HT1080 (cell line): ENCODE measurements around the gene TMEM127. TPM values are rescaled to one million over a fixed set of nuclear protein-coding genes. Genes with fewer than 3 reads are reported as not detected.
A peak's percentile ranks its signal among the peaks of the same experiment; 100 is the strongest.
"Not testable (repeated sequence)": the region's sequence is repeated elsewhere in the genome, so short reads cannot be mapped to it uniquely, and the experiment has no call there.

Experiments used
- DNase-seq: peaks from one replicate; pipeline ENCODE4 v3.0.0-alpha.2; 2015; ENCODE audit warnings: low read depth
- polyA plus RNA-seq, 2 experiments: library from polyadenylated mRNA; depleted of rRNA; stranded (reverse); fragments of >200 nt; gene quantifications; 2 replicates each; pipeline ENCODE4 v1.2.3, GENCODE V29; 2015
- total RNA-seq: library from RNA; depleted of rRNA; stranded (reverse); fragments of >200 nt; shearing (Covaris generic); gene quantifications from 2 replicates; pipeline ENCODE4 v1.2.3, GENCODE V29; 2014; rRNA removed

TMEM127 gene, protein sequence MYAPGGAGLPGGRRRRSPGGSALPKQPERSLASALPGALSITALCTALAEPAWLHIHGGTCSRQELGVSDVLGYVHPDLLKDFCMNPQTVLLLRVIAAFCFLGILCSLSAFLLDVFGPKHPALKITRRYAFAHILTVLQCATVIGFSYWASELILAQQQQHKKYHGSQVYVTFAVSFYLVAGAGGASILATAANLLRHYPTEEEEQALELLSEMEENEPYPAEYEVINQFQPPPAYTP
- total RNA-seq, result 15.7 and 24.2 TPM in 2 replicates
- polyA plus RNA-seq (2015; cell fraction: cytosol; rRNA removed), result 18.6 and 20.4 TPM in 2 replicates
- 16.6 and 21.5 TPM in 2 replicates for polyA plus RNA-seq (2015; cell fraction: nucleus; rRNA removed)

DNA sequence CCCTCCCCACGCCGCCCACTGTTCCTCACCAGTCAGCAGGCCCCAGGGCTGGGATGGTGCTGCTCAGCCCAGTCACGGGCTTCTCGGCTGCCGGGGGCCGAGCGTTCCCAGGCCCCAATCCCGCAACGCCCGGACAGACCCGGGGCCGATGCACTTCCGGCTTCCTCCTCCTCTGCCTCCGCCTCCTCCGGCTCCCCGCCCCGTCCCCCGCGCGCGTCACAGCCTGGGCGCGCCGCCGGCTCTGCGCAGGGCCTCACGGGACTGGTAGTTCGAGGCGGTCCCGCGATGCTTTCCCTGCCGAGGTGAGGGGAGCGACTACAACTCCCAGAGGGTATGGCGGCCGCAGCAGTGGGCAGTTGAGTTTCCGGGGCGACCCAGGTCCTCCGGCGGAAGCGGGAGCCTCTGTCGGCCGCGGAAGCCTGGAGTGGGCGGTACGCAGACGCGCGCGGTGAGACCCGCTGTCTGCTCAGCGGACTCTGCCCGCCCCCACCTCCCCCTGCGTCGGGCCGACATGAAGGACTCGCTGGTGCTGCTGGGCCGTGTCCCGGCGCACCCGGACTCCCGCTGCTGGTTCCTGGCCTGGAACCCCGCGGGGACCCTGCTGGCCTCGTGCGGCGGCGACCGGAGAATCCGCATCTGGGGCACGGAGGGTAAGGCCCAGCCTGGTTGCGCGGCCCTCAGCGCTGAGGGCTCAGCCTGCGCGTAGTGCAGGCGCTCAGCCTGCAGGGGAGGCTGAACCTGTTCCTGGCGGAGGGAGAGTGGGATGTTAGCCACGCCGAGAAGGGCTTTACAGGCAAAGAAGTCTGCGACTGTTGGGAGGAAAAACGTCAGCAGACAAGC, at the start of gene TMEM127, which contains the start of gene CIAO1:
TSS of gene TMEM127 (minus strand) at position 158 of the 840 bp plus-strand sequence. CDS start 616 bp downstream, outside the sequence.
TSS of gene CIAO1 (plus strand) at position 386 of the 840 bp plus-strand sequence. CDS start at position 512, 126 bp downstream.
- DNase-seq, result peak; percentile 95

DNA sequence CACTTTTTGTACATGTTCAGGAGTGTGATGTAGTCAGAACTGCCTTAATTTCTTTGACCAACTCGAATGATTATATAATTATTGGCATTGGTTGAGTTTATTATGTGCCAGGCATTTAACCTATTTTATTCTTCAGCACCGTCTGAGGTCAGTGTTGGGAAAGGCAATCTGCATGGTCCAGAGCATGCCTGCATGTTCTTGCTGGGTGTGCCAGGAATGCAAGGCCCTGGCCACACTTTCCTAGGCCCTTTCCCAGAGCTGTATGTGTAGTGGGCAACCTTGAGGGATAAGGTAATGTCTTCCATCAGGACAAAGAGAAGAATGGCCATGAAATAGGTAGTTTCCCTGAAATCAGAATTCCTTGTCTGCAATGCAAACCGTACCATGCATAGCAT, 49.2 kb upstream of the TMEM127 start:
- no peak for DNase-seq

DNA sequence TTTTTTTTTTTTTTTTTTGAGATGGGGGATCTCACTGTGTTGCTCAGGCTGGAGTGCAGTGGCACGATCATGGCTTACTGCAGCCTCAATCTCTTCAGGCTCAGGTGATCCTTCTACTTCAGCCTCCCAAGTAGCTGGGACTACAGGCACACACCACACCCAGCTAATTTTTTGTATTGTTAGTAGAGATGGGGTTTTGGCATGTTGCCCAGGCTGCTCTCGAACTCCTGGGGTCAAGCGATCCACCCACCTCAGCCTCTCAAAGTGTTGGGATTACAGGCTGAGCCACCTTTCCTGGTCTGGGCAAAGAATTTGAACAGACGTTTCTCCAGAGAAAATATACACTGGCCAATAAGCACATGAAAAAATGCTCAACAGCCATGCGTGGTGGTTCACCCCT, 42.5 kb upstream of the TMEM127 start:
- no peak for DNase-seq

DNA sequence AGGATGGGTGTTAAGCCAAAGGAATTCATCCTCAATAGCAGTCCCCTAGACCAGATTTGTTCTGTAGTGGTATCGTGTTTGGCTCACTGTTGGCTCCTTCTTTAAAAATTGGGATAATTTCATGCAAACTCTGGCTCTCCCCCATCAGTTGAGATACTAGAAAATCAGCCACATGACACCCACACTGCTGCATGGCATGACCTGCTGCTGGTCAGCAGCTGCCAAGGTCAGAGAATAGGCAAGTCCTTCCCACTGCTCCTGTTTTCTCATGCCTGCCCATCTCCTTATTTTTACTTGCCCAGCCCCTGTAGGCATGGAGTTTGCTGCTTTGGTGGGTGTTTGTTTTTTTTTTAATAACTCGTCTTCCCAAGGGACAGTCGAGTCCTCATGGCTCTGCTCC, 40.6 kb upstream of the TMEM127 start:
- DNase-seq, result no peak

DNA sequence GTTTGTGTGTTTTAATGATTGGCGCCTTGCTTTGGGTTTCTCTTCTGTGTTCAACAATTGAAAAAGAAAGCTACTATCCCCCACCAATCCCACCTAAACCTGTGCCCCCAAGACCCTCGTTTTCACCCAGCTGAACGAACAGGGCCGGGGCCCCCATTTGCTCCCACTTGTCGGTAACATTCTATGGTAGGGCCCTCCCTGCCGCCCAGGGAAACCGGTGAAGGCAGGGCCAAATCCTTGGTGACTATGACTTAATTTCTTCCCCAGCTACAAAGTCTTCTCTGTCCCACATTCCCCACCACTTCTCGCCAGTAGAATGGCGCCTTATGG, 40.1 kb upstream of the TMEM127 start:
- no peak for DNase-seq

DNA sequence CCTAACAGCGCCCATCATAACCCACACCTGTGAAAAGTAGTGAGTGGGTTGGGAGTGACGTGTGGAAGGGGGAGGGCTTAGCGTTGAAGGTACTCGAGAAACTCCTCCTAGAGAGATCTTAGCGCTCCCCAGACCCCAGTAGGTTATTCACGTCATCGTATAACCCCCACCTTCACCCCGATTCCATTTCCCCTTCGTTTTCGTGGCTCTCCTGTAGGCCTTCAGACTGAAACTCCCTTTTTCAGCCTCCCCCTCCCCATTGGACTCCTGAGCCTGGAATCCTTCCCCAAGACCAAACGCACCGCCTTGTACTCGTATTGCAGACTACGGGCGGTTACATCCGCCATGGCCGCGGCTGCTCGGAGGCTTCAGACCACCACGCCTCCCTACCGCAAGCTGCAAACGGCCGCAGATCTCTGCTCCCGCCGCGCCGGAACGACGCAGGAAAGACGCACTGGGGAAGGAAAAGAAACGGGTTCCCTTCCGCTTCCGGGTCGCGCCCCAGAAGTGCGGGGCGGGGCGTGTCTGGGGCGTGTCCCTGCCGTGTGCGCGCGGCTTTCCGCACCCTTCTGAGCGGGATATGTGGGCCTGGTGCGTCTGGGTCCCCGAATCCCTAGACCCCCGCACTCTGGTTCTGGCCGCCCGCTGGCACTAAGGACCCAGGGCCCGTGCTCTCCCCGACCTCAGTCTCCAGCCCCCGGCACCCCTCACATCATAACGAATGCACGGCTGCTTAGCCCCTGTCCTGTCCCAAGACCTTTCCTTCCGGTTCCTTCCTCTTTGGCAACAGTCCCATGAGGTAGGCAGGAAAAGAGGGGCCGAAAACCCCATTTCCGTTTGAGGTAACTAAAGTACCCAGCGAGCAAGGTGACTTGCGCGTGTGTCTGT, 39.5 kb upstream of the TMEM127 start, which contains the start of gene SNRNP200:
TSS of gene SNRNP200 (minus strand) at position 456 of the 888 bp plus-strand sequence. CDS start at position 347, 109 bp downstream.
- peak; percentile 80 for DNase-seq

DNA sequence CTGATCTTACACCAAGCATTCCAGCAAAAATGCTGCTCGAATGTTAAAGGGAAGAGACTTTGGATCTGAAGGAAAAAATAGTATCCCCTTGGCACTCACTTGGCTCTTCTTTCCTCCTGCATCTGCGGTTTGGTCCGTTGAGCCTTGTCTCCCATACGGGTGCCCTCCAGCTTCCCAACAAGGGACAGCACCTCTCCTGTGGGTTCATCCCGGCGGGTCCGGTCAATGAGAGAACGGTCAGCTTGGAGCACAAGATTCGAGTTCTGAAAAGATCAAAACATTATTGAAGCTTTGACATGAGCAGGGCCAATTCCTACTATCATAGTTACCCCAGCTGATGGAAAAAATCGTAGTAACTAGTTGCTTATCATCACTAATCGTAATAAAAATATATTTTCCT, 38.8 kb upstream of the TMEM127 start:
- no peak for DNase-seq

DNA sequence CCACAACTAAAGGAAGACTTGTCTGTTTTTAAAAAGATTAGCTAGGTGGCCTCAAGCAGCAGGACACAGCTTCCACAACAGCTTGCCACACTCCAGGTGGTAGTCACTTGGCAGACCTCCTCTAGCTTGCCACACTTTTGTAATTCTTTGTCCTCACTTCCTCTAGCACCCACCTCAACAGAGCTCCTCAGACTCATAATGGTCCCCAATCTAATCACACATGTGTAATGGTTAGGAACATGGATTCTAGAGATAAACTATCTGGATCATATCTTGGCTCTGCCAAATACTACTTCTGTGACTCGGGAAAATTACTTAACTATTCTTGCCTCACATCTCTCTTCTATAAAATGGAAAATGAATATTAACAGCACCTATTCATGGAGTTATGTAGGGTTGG, 36.1 kb upstream of the TMEM127 start:
- DNase-seq, result no peak

DNA sequence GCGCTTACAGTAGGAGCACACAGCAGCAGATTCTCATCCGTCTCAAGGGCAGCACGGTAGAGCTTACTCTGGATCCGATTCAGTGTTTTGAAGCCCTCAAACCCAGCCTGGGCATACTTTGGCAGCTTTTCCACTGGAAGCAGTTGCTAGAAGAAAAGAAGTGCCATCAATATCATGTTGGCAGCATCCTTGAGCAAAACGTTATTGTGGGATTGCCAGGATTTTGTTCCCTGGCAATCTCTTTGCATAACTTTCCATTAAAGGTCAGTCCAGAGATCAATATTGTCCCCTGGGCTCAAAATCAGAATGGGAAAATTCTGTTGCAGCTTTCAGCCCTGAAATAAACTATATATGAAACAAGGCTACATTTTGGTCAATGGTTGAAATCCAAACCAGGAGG, 31.1 kb upstream of the TMEM127 start:
- DNase-seq, result no peak

DNA sequence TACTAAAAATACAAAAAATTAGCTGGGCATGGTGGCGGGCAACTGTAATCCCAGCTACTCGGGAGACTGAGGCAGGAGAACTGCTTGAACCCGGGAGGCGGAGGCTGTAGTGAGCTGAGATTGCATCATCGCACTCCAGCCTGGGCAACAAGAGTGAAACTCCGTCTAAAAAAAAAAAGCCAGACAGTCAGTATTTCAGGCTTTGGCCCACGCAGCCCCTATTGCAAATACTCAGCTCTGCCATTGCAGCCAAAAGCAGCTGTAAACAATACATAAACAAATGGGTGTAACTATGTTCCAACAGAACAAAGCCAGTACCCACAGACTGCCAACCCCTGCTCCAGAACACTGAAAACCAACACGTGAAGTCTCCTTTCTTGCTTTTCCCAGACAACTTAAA, 28.5 kb upstream of the TMEM127 start:
- DNase-seq, result not testable (repeated sequence)

DNA sequence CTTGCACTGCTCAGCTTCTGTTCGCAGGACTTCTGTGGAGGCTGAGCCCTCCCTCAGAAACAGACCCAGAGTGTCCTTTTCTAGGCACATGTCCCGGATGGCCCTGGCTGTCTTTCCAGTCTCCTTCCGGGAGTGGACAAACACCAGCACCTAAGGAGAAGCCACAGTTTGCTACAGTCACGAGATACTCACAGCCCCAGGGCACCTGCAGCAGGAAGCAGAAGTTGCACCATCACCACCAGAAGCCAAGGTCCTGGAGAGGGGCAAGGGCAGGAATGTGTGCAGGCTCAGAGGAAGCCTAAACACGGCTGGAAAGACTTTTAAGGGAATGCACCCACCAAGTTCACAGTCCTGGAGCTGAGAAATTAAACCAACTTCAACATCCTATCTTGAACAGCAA, 26.0 kb upstream of the TMEM127 start:
- no peak for DNase-seq

DNA sequence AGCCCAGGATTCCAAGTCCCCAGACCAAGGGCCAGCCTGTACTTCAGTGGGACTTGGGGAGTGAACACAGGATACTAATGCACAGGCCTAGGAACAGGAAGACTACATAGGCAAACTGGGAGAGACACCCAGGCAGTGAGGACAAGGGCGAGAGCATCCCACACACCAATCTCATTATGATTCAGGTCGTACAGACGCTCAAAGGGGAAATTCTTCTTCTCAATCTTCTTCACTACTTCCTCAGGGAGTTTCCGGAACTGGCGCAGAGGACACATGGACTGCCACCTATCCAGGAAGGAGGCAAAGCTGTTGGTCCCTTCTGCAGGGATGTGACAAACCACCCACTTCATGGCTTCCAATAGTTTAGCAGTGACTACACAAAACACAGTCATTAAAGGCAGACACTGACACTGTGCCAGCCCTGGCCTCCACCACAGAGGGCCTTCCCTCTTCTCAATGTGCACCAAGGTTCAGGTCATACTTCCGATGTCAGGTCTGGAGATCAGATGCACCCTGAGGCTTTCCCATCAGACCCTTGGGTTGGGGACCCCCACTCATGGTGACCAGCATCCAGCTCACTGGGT, 21.6 kb upstream of the TMEM127 start:
- no peak for DNase-seq

DNA sequence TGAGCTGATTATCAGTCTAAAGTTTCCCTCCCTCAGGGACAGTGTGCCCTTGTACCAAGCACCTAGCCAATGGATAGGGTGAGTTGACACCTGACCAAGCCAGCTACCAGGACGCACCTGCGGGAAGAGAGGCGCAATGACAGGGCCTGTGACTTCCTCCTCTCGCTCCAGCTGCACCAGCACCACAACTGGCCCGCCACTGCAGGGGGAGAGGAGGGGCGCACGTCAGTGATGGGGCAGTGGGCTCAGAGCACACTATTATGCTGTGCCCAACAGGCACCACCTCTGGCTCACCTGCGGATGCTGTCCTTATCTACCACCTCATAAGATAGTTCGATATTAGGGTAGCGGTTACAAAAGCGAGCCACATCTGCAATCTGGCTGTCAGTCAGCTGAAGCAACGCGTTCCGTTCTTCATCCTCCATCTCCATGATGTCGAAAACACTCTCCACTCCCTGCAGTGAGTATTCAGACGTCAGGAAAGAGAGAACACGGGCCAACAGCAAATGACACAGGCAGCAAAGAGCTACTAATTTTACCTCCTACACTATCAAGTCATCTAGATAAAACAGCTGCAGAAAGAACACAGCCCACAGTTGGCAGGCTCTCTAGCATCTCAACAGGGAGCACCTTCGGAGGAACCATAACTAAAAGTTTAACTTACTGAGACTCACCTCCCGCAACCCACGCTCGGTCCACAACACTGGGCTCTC, 11.1 kb upstream of the TMEM127 start:
- no peak for DNase-seq

DNA sequence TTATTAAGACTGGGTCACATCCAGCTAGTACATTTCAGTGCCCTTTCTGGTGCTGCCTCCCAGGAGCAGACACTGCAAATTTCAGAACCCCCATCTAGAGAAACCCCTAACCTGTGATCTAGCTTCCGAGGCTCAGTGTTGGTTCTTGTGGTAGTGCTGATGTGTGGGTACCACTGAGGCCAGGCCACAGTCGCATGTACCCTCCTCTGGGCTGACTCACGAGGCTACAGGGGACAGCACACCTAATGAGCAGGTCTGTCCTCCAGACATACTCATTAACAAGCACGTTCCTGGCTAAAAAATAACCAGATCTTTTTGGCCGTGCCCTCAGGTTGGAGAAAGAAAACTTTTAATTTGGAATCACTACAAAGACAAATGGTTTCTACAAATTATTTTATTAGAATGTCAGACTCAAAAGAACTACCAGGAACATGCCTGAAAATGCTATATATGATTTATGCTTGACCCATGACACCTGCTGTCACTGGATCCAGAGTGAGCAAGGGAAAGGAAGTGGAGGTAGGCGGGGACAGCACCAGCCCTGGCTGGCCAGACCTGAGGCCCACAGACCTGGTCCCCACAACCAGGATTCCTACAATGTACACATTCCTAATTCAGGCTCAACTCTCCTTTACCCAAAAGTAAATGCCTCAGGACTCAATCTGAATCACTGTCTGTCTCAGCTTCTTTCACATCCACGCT, 8.7 kb upstream of the TMEM127 start:
- no peak for DNase-seq

DNA sequence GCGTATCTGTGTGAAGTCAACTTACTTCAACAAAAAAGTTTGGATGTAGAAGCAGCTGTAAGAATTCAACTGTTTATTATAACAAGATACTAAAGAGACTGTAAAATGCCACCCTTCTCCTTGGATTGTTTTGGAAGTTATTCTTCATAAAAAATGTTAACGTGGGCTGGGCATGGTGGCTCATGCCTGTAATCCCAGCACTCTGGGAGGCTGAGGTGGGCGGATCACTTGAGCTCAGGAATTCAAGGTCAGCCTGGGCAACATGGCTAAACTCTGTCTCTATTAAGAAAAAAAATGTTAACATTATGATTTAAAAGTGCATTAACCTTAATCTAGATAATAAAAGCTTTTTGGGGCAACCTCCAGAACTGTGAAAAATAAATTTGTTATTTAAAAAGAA, 8.0 kb upstream of the TMEM127 start:
- DNase-seq, result no peak

DNA sequence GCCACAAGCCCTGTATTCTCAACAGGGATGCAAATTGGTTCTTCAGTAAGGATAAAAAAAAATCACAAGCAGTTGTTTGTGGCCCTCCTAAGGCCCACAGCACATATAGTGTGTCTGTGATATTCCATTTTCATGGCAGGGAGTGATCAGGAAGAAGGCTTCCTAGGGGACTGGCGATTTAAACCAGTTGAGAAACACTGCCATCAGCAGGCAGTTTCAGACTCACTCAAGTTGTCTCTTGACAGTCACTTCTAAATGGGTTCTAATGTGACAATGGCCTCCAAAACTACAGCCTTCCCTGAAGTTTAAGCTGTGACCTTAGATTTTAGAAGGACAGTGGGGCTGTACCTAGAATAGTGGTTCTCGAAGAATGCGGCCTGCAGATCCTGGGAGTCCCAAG, 6.2 kb upstream of the TMEM127 start:
- DNase-seq, result no peak

DNA sequence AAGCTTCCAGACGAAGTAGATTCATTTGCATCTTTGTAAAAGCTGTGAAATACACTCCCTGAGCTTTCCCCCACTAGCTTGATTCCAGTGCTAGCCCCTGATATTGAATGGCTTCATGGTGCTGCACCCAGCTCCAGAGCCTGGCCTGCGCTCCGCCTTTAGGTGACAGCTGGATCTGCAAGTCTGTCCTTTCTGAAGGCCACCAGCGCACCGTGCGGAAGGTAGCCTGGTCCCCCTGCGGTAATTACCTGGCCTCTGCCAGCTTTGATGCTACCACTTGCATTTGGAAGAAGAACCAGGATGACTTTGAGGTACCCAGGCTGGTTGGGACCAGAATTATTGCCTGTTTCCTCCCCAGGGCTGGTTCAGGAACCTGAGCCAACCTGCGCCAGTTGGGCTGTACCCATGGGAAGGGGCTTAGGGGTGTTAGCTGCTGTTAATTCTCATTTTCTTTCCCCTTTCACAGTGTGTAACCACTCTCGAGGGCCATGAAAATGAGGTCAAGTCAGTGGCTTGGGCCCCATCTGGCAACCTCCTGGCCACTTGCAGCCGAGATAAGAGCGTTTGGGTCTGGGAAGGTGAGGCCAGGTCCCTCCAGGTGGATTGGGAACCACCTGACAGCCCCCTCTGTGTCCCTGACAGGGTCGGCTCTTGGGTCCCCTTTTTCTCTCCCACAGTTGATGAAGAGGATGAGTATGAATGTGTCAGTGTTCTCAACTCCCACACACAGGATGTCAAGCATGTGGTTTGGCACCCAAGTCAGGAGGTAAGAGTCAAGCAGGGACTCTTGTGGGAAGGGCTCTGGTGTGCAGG, 1.6 kb upstream of the TMEM127 start:
- peak; percentile 26 for DNase-seq

DNA sequence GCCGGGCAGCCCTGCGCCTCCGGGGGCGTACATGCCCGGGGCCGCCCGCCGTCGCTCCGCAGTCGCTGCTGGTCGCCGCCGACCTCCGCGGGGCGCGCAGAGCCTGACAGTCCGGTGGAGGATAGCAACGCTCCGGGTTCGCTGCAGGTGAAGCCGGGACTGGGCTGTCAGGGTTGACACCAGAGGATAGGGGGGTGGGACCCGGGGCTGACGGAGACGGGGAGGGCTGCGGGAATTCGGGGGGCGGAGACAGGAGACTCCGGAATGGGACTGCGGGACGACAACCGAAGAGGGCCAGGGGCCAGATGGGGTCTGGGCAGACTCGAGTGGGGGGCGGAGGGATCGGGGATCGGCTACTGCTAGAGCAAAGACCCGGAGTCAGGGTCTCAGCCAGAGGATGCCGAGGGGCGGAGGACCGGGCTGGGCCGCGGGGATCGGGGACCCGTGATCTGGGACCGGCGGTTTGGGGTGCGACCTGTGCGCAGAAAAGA, 403 bp downstream of the TMEM127 start:
- DNase-seq, result no peak
